IMR-90 (cell line): ENCODE results near the gene TGFBR1. TPM values are rescaled to one million over a fixed set of nuclear protein-coding genes. Genes with fewer than 3 reads are reported as not detected.

ENCODE experiments used
- ATAC-seq: fragments of 200-7000 bp; cut with Tn5 transposase; 2 replicates; pipeline ENCODE4 v1.9.1; 2020; ENCODE audit warnings: low read depth, mild to moderate bottlenecking, moderate library complexity
- BruUV-seq: library from RNA; stranded (reverse); fragments of 400-500 nt; replicated peaks from 2 replicates; lab custom pipeline; 2021; lab: Mats Ljungman, UMichigan
- CTCF ChIA-PET: fragments of 300-600 bp; formaldehyde crosslinking; extraction: SDS; loops from one replicate; lab custom pipeline; 2021; ENCODE audit warnings: antibody characterized with exemption; lab: Yijun Ruan, JAX
- POLR2A ChIA-PET: fragments of 300-600 bp; sonication (Branson Sonifier 250); formaldehyde crosslinking; loops from one replicate; lab custom pipeline; 2022; ENCODE audit warnings: antibody characterized with exemption; ENCODE audit not compliant: unreplicated experiment; lab: Charles Lee
- DNase-seq: peaks from one replicate; pipeline ENCODE4 v3.0.0; 2013
- H2AFZ ChIP-seq: replicated peaks from 2 replicates; pipeline ENCODE3; 2013; ENCODE audit warnings: low read length, mild to moderate bottlenecking; ENCODE audit not compliant: poor library complexity
- H2AK5ac ChIP-seq: 2 replicates; pipeline ENCODE4 v1.6.1; 2013; ENCODE audit warnings: low read depth, low read length, inconsistent platforms
- H2AK9ac ChIP-seq: replicated peaks from 2 replicates; pipeline ENCODE3; 2013; ENCODE audit warnings: mild to moderate bottlenecking, low read depth, low read length, moderate library complexity; ENCODE audit not compliant: poor library complexity
- H2BK120ac ChIP-seq: 2 replicates; pipeline ENCODE4 v1.6.1; 2013; ENCODE audit warnings: low read depth, low read length, inconsistent platforms
- H2BK15ac ChIP-seq: 3 replicates; pipeline ENCODE4 v1.6.1; 2013; ENCODE audit warnings: low read depth, low read length, inconsistent platforms
- H2BK20ac ChIP-seq: 2 replicates; pipeline ENCODE4 v1.6.1; 2013; ENCODE audit warnings: low read depth, mild to moderate bottlenecking, inconsistent platforms, low read length, moderate library complexity
- H2BK5ac ChIP-seq: 2 replicates; pipeline ENCODE4 v1.6.1; 2013; ENCODE audit warnings: mild to moderate bottlenecking, low read depth, low read length, inconsistent platforms; ENCODE audit not compliant: poor library complexity, severe bottlenecking
- H3K14ac ChIP-seq: replicated peaks from 2 replicates; pipeline ENCODE4 v1.6.1; 2013; ENCODE audit warnings: low read depth, low read length, inconsistent platforms
- H3K18ac ChIP-seq: 2 replicates; pipeline ENCODE4 v1.6.1; 2013; ENCODE audit warnings: low read depth, low read length, control low read depth
- H3K23ac ChIP-seq: 2 replicates; pipeline ENCODE4 v1.6.1; 2013; ENCODE audit warnings: low read depth, low read length, inconsistent platforms
- H3K27ac ChIP-seq: 2 replicates; pipeline ENCODE4 v1.5.1; 2013; ENCODE audit warnings: mild to moderate bottlenecking, control low read depth, low read length; ENCODE audit not compliant: insufficient read depth
- H3K27me3 ChIP-seq: 2 replicates; pipeline ENCODE4 v1.6.1; 2013; ENCODE audit warnings: low read length; ENCODE audit not compliant: control insufficient read depth, insufficient read depth
- H3K36me3 ChIP-seq: 2 replicates; pipeline ENCODE4 v1.6.1; 2013; ENCODE audit warnings: low read length, mixed read lengths; ENCODE audit not compliant: control insufficient read depth, insufficient read depth
- H3K4ac ChIP-seq: 2 replicates; pipeline ENCODE4 v1.6.1; 2013; ENCODE audit warnings: low read depth, low read length, inconsistent platforms
- H3K4me1 ChIP-seq: 2 replicates; pipeline ENCODE4 v1.6.1; 2013; ENCODE audit warnings: low read length, mixed read lengths; ENCODE audit not compliant: control insufficient read depth, insufficient read depth
- H3K4me2 ChIP-seq: 2 replicates; pipeline ENCODE4 v1.6.1; 2013; ENCODE audit warnings: low read depth, mild to moderate bottlenecking, control low read depth, low read length, moderate library complexity
- H3K4me3 ChIP-seq: 2 replicates; pipeline ENCODE4 v1.5.1; 2013; ENCODE audit warnings: low read depth, mild to moderate bottlenecking, control low read depth, low read length, moderate library complexity; ENCODE audit not compliant: insufficient read depth
- H3K56ac ChIP-seq: 2 replicates; pipeline ENCODE4 v1.6.1; 2013; ENCODE audit warnings: low read length, inconsistent platforms; ENCODE audit not compliant: insufficient read depth; ENCODE audit errors: extremely low read depth
- H3K79me1 ChIP-seq, 2 experiments: 2 replicates each; pipeline ENCODE4 v1.6.1; 2013; ENCODE audit warnings: low read length in 2 of 2, inconsistent platforms in 1 of 2, low read depth in 1 of 2
- H3K9ac ChIP-seq: 2 replicates; pipeline ENCODE4 v1.6.1; 2013; ENCODE audit warnings: low read depth, low read length, control low read depth
- H3K9me1 ChIP-seq: 2 replicates; pipeline ENCODE4 v1.6.1; 2013; ENCODE audit warnings: low read length, inconsistent platforms; ENCODE audit not compliant: insufficient read depth
- H3K9me3 ChIP-seq: 2 replicates; pipeline ENCODE4 v1.6.1; 2013; ENCODE audit warnings: low read length; ENCODE audit not compliant: control insufficient read depth, insufficient read depth
- H4K20me1 ChIP-seq: 2 replicates; pipeline ENCODE4 v1.6.1; 2013; ENCODE audit warnings: low read length, inconsistent platforms; ENCODE audit not compliant: insufficient read depth
- H4K5ac ChIP-seq: 2 replicates; pipeline ENCODE4 v1.6.1; 2013; ENCODE audit warnings: mild to moderate bottlenecking, low read depth, low read length, control low read depth
- H4K8ac ChIP-seq, 2 experiments: 2 replicates each; pipeline ENCODE4 v1.6.1; 2013; ENCODE audit warnings: low read depth in 2 of 2, low read length in 2 of 2, control low read depth in 1 of 2, inconsistent platforms in 1 of 2
- H4K91ac ChIP-seq: 2 replicates; pipeline ENCODE4 v1.6.1; 2013; ENCODE audit warnings: low read depth, low read length, inconsistent platforms; ENCODE audit not compliant: insufficient read depth
- BHLHE40 ChIP-seq: fragments of 150-350 bp; IDR thresholded peaks from 2 replicates; pipeline ENCODE4 v1.6.1; 2016; ENCODE audit warnings: mild to moderate bottlenecking, low read depth, low read length
- CEBPB ChIP-seq: IDR thresholded peaks from 2 replicates; pipeline ENCODE4 v1.6.1; 2012; ENCODE audit warnings: low read depth, low read length, improper control_type of control experiment
- CHD1 ChIP-seq: IDR thresholded peaks from 2 replicates; pipeline ENCODE4 v1.6.1; 2012; ENCODE audit warnings: low read depth, low read length, improper control_type of control experiment
- MXI1 ChIP-seq: IDR thresholded peaks from 2 replicates; pipeline ENCODE4 v1.6.1; 2012; ENCODE audit warnings: low read depth, mild to moderate bottlenecking, low read length, moderate library complexity, borderline replicate concordance
- POLR2A ChIP-seq: IDR thresholded peaks from 2 replicates; pipeline ENCODE4 v1.6.1; 2012; ENCODE audit warnings: mild to moderate bottlenecking, low read depth, low read length
- RAD21 ChIP-seq: IDR thresholded peaks from 2 replicates; pipeline ENCODE4 v1.6.1; 2012; ENCODE audit warnings: low read length, improper control_type of control experiment
- RCOR1 ChIP-seq: IDR thresholded peaks from 2 replicates; pipeline ENCODE4 v1.6.1; 2012; ENCODE audit warnings: mild to moderate bottlenecking, low read length, improper control_type of control experiment; ENCODE audit not compliant: insufficient replicate concordance
- SMC3 ChIP-seq: fragments of 150-350 bp; IDR thresholded peaks from 2 replicates; pipeline ENCODE4 v1.6.1; 2016; ENCODE audit warnings: low read depth, mild to moderate bottlenecking, antibody characterized with exemption, low read length, moderate library complexity
- USF2 ChIP-seq: fragments of 150-350 bp; IDR thresholded peaks from 2 replicates; pipeline ENCODE4 v1.6.1; 2017; ENCODE audit warnings: mild to moderate bottlenecking, antibody characterized with exemption, low read length, low read depth
- WGBS, 2 experiments: methylation state at CpG; one replicate each; pipeline versions ENCODE4 v1.1.5 to v1.1.7; 2013; ENCODE audit warnings: missing lambda C conversion rate in 2 of 2; ENCODE audit not compliant: insufficient read length in 1 of 2; ENCODE audit errors: extremely low coverage in 2 of 2; 5-methylcytosine and 5-hydroxymethylcytosine counted together
- dilution Hi-C: fragments of 300-500 bp; cut with HindIII; formaldehyde crosslinking; loops from one replicate; pipeline ENCODE4 v1.14.3; 2018; ENCODE audit warnings: low sequenced_read_pairs; ENCODE audit not compliant: unreplicated experiment
- in situ Hi-C: fragments of 300-500 bp; cut with MboI; formaldehyde crosslinking; loops from 3 replicates; pipeline ENCODE4 v1.14.3; 2019; ENCODE audit warnings: low sequenced_read_pairs, inconsistent platforms, mixed read lengths
- intact Hi-C: fragments of 100-400 bp; cut with micrococcal nuclease; formaldehyde crosslinking; loops from 2 replicates; pipeline ENCODE4 v1.10.0; 2022
- microRNA-seq, 2 experiments: library from miRNA; stranded (forward) in 1 of 2; unstranded in 1 of 2; fragments of 10-50 nt in 1 of 2; fragments of <30 nt in 1 of 2; gene quantifications in 1 of 2; microRNA quantifications in 1 of 2; one replicate each; pipeline versions ENCODE3 to v1.1.0; 2013 to 2020; ENCODE audit not compliant: insufficient read depth in 1 of 2, insufficient read length in 1 of 2, unreplicated experiment in 1 of 2
- polyA plus RNA-seq, 3 experiments: library from polyadenylated mRNA; depleted of rRNA; stranded (reverse); fragments of >200 nt; gene quantifications; 2 replicates each; pipeline ENCODE4 v1.2.3, GENCODE V29; 2012; ENCODE audit warnings: low replicate concordance in 1 of 3
- small RNA-seq, 5 experiments: library from RNA; depleted of rRNA; stranded (forward); fragments of <200 nt; gene quantifications; one replicate each; pipeline ENCODE3, GENCODE V24; 2012
- total RNA-seq: library from RNA; depleted of rRNA; stranded (reverse); fragments of >200 nt; gene quantifications from 2 replicates; pipeline ENCODE4 v1.2.3, GENCODE V29; 2012; rRNA removed

TGFBR1 gene
- total and polyA plus RNA-seq, 2 of the 4 experiments (the other 2 are of a cell fraction): 15.1 to 75.3 TPM

GRCh38 chr9:99201603-99202002 is 96.7 kb downstream of the TGFBR1 start:
- no peak overlapping the region for H3K14ac ChIP-seq
- DNase-seq (no peak), ATAC-seq (no peak; the same call in 1 of the 2 replicates)
- H3K4me1 ChIP-seq: no peaks in the 10 kb centered on the region
- no peaks in the 10 kb centered on the region for H3K79me1 ChIP-seq
- H3K56ac ChIP-seq: no peak overlapping the region
- CTCF ChIA-PET: no interaction called here
- H4K8ac ChIP-seq: no peak overlapping the region
- POLR2A ChIA-PET: no interaction called here
- TF ChIP-seq CEBPB: no peak
- no peak for TF ChIP-seq POLR2A
- no peak for TF ChIP-seq RAD21
- no peak for TF ChIP-seq CHD1
- TF ChIP-seq USF2: no peak
- no peak for TF ChIP-seq SMC3
- no peak for TF ChIP-seq BHLHE40
- TF ChIP-seq MXI1: no peak
- no peak for TF ChIP-seq RCOR1
- H3K27ac ChIP-seq: no peak overlapping the region
- H3K4me2 ChIP-seq: no peak overlapping the region
- no peak overlapping the region for H3K18ac ChIP-seq
- no peak overlapping the region for H2AFZ ChIP-seq
- no peak overlapping the region for H3K23ac ChIP-seq
- WGBS, 2 experiments: no CpG with 5 or more reads among the region's 5 CpGs
- H3K9me3 ChIP-seq: no peaks in the 10 kb centered on the region
- H3K27me3 ChIP-seq: peaks cover 14% of the 10 kb centered on the region
- H2AK9ac ChIP-seq: no peak overlapping the region
- in situ Hi-C loops (no loop called here), dilution Hi-C loops (no loop called here), intact Hi-C loops (no loop called here)
- no peak overlapping the region for H4K5ac ChIP-seq
- H2AK5ac ChIP-seq: no peak overlapping the region
- H3K4me3 ChIP-seq: no peak overlapping the region
- no peak overlapping the region for H2BK120ac ChIP-seq
- H2BK20ac ChIP-seq: no peak overlapping the region
- no peak overlapping the region for H2BK5ac ChIP-seq
- no peaks in the 10 kb centered on the region for H3K36me3 ChIP-seq
- H3K9me1 ChIP-seq: no peaks in the 10 kb centered on the region; the same call in 1 of the 2 replicates
- no peak overlapping the region for H2BK15ac ChIP-seq
- H3K9ac ChIP-seq: no peak overlapping the region
- no peak overlapping the region for H3K4ac ChIP-seq
- no peaks in the 10 kb centered on the region for H4K20me1 ChIP-seq
- H4K91ac ChIP-seq: no peak overlapping the region
- BruUV-seq: no TSS peak

Small RNA genes within 50 kb of the gene (microRNA-seq; reads per million reads assigned to microRNA genes)
- gene RN7SL794P (ENCODE audit: insufficient read depth, insufficient read length): not detected
- gene RNA5SP290 (ENCODE audit: insufficient read depth, insufficient read length): not detected

Small RNA genes within 50 kb of the gene (small RNA-seq; reads per million reads assigned to genes)
- gene RN7SL794P: 0 reads per million in 5 experiments
- gene RNA5SP290: 0 to 0.08 (median 0) reads per million in 5 experiments

Other genes with a start within 250 kb of the TGFBR1 start
- 1.9 and 2.2 TPM in 2 replicates for gene COL15A1, start 161.2 kb upstream of the TGFBR1 start, total RNA-seq
- gene COL15A1, start 161.2 kb upstream of the TGFBR1 start, polyA plus RNA-seq (2012; rRNA removed): 3.1 and 3.7 TPM in 2 replicates
- gene ALG2, start 116.8 kb downstream of the TGFBR1 start, total RNA-seq: 33.9 and 38.4 TPM in 2 replicates
- gene ALG2, start 116.8 kb downstream of the TGFBR1 start, polyA plus RNA-seq (2012; rRNA removed): 35.1 and 36.4 TPM in 2 replicates
- 180 and 184 TPM in 2 replicates for gene SEC61B, start 117.2 kb downstream of the TGFBR1 start, total RNA-seq
- gene SEC61B, start 117.2 kb downstream of the TGFBR1 start, polyA plus RNA-seq (2012; rRNA removed): 281 and 285 TPM in 2 replicates